Pancreas (tissue), 10 donors: ENCODE results near the gene UBA3. TPM values are rescaled to one million over a fixed set of nuclear protein-coding genes. Genes with fewer than 3 reads are reported as not detected.

Experiments
- ATAC-seq, 4 donors: fragments of 200-7000 bp; cut with Tn5 transposase; one replicate each; pipeline versions ENCODE4 v1.8.0 to v1.9.1; 2020; ENCODE audit warnings: mild to moderate bottlenecking in 4 of 4, moderate library complexity in 4 of 4
- DNase-seq, 6 donors: peaks; one replicate each; pipeline ENCODE4 v3.0.0-alpha.2; 2020
- FAIRE-seq: peaks from 2 replicates; lab custom pipeline; 2012; peaks lifted over from hg19 to GRCh38; lab: Jason Lieb, UNC
- H3K27ac ChIP-seq, 4 donors: fragments of 200-600 bp; sonication (generic); 1 replicate in 3 of 4; 2 replicates in 1 of 4; pipeline versions ENCODE4 v1.5.0 to v1.8.0; 2020
- H3K27me3 ChIP-seq, 4 donors: fragments of 200-600 bp; one replicate each; pipeline ENCODE4 v1.8.0; 2021
- H3K36me3 ChIP-seq, 3 donors: fragments of 200-600 bp; sonication (generic) in 1 of 3; one replicate each; pipeline versions ENCODE4 v1.5.0 to v1.8.0; 2020 to 2021
- H3K4me1 ChIP-seq, 3 donors: fragments of 200-600 bp; one replicate each; pipeline ENCODE4 v1.8.0; 2021
- H3K4me3 ChIP-seq, 4 donors: fragments of 200-600 bp; sonication (generic) in 2 of 4; one replicate each; pipeline versions ENCODE4 v1.5.0 to v1.8.0; 2020 to 2021
- H3K9me3 ChIP-seq, 4 donors: fragments of 200-600 bp; one replicate each; pipeline ENCODE4 v1.8.0; 2021
- CTCF ChIP-seq, 4 donors: fragments of 200-600 bp; sonication (generic) in 3 of 4; IDR thresholded peaks; one replicate each; pipeline versions ENCODE4 v1.5.0 to v1.8.0; 2021; ENCODE audit warnings: antibody characterized with exemption in 4 of 4
- WGBS, 2 donors: extraction: QIAGEN DNeasy Blood & Tissue Kit; methylation state at CpG; one replicate each; pipeline ENCODE4 v1.1.7; 2013; 5-methylcytosine and 5-hydroxymethylcytosine counted together
- intact Hi-C, 3 donors: fragments of 100-400 bp; cut with DNase I; formaldehyde crosslinking; loops; one replicate each; pipeline versions ENCODE4 v1.11.1 to v1.14.2; 2022
- polyA plus RNA-seq, 2 donors: library from polyadenylated mRNA; stranded (reverse); fragments of 200-250 nt; gene quantifications; one replicate each; pipeline ENCODE4 v1.2.3, GENCODE V29; 2013
- total RNA-seq, 6 donors: library from RNA; stranded (reverse); fragmentation: NEBNext Ultra II Directional in 4 of 6; extraction: Animal tissue kit (Norgen Biotek cat#: 25700) in 4 of 6; gene quantifications; one replicate each; pipeline versions ENCODE4 v1.2.1 to v1.2.4, GENCODE V29; 2021 to 2023
- donor health status: healthy with polysubstance abuse.
- donor health status: DM: no; HTN: no; CAD: no; lungs with moderate emphysema.
- donor health status: DM: no; HTN: no; CAD: no.
- donor health status: control.
- donor health status: control.
- donor health status: Bipolar disorder and iron deficiency.
- donor health status: DM: yes; HTN: yes; CAD: no.
- donor health status: DM: no; HTN: no; CAD: no.
- donor health status: DM: no; HTN: no; CAD: no.
- donor health status: DM: yes; HTN: yes; CAD: no.

Gene UBA3
- total and polyA plus RNA-seq, 8 donors = 11.7 to 32.9 (median 17.1) TPM

DNA sequence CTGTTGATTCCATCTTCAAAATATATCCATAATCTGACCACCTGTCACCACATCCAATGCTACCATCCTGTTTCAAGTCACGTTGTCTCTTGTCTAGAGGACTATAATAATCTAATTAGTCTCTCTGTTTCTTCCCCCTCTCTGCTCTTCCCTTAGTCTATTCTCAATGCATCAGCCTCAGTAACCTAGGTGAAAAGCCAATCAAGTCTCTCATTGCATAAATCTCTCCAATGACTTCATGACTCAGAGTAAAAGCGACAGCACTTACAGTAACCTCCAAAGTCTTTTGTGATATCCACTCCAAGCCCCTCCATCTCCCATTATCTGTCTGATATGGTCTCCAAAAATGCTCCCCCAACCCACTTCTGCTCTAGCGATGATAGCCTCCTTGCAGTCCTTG is 7.2 kb downstream of the UBA3 start:
- H3K27ac ChIP-seq = no peak overlapping the region
- intact Hi-C loops = no loop called here
- H3K27me3 ChIP-seq = no peaks in the 10 kb centered on the region
- no peaks in the 10 kb centered on the region for H3K4me1 ChIP-seq
- no peaks in the 10 kb centered on the region for H3K9me3 ChIP-seq
- FAIRE-seq (no peak), DNase-seq (no peak), ATAC-seq (no peak)
- H3K36me3 ChIP-seq = no peaks in the 10 kb centered on the region
- WGBS, 2 donors = 92 to 99% methylated on average over 3 of the region's 3 CpGs
- TF ChIP-seq CTCF (IDR thresholded peaks at IDR 0.05) = no peak
- no peak overlapping the region for H3K4me3 ChIP-seq

GRCh38 chr3:69066121-69066520 is 14.0 kb downstream of the UBA3 start:
- TF ChIP-seq CTCF (IDR thresholded peaks at IDR 0.05) = no peak
- H3K27me3 ChIP-seq = no peaks in the 10 kb centered on the region
- H3K4me1 ChIP-seq = no peaks in the 10 kb centered on the region
- H3K36me3 ChIP-seq = peaks cover 0 to 10% (median 4%) of the 10 kb centered on the region in 3 donors
- no peak overlapping the region for H3K4me3 ChIP-seq
- 68 to 79% methylated on average over 4 of the region's 4 CpGs for WGBS, 2 donors
- H3K27ac ChIP-seq = no peak overlapping the region
- ATAC-seq = no peak
- no peak for DNase-seq
- intact Hi-C loops = no loop called here
- no peaks in the 10 kb centered on the region for H3K9me3 ChIP-seq
- FAIRE-seq = no peak

- TF ChIP-seq CTCF (IDR thresholded peaks at IDR 0.05) = no peak
- Histone ChIP-seq H3K9me3 (no peaks in the 10 kb centered on the region), H3K4me3 (no peak overlapping the region), H3K27ac (no peak overlapping the region), H3K36me3 (peaks cover 0 to 14% (median 4%) of the 10 kb centered on the region in 3 donors), H3K27me3 (no peaks in the 10 kb centered on the region), H3K4me1 (no peaks in the 10 kb centered on the region)
- ATAC-seq (no peak), DNase-seq (no peak), FAIRE-seq (no peak)
- 94 to 95% methylated on average over 6 of the region's 6 CpGs for WGBS, 2 donors
- intact Hi-C loops = no loop called here
Measured at GRCh38 chr3:69065318-69065964, 14.7 kb downstream of the UBA3 start.

GRCh38 chr3:69063636-69064035 is 16.5 kb downstream of the UBA3 start:
- Histone ChIP-seq H3K4me3 (no peak overlapping the region), H3K4me1 (no peaks in the 10 kb centered on the region), H3K9me3 (no peaks in the 10 kb centered on the region), H3K27me3 (no peaks in the 10 kb centered on the region), H3K36me3 (peaks cover 0 to 14% (median 4%) of the 10 kb centered on the region in 3 donors), H3K27ac (no peak overlapping the region)
- no peak for DNase-seq
- no peak for FAIRE-seq
- no peak for TF ChIP-seq CTCF (IDR thresholded peaks at IDR 0.05)
- WGBS, 2 donors = 77 to 83% methylated on average over 2 of the region's 2 CpGs
- intact Hi-C loops = no loop called here
- no peak for ATAC-seq

DNA sequence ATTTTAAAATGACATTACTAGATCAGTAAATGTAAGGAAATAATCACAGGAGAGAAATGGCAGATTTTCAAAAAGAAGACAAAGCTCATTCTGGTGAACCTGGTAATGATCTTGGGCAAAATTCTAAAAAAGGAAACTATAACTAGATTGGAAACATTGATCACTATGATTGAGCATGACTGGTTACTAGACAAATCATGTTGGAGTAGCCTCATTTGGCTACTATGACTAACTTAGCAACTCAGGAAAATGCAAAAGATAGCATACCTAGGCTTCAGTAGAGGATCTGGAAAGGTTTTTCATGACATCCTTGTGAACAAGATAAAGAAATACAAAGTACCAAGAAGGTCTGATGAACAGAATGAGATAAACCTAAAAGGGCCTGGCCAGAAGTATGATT is 20.5 kb downstream of the UBA3 start:
- Histone ChIP-seq H3K36me3 (peaks cover 0 to 26% (median 4%) of the 10 kb centered on the region in 3 donors), H3K27me3 (no peaks in the 10 kb centered on the region), H3K27ac (no peak overlapping the region), H3K9me3 (no peaks in the 10 kb centered on the region), H3K4me3 (no peak overlapping the region), H3K4me1 (no peaks in the 10 kb centered on the region)
- ATAC-seq (no peak), DNase-seq (no peak), FAIRE-seq (no peak)
- no peak for TF ChIP-seq CTCF (IDR thresholded peaks at IDR 0.05)
- intact Hi-C loops = no loop called here
